AG04450 (cell line): Measurements from ENCODE around the gene APIP. TPM values are rescaled to one million over a fixed set of nuclear protein-coding genes. Genes with fewer than 3 reads are reported as not detected.
"Not testable (repeated sequence)": the region's sequence is repeated elsewhere in the genome, so short reads cannot be mapped to it uniquely, and the experiment has no call there.

Experiments
- CTCF ChIA-PET: fragments of 300-600, 350-600 bp; formaldehyde crosslinking; extraction: SDS; loops from one replicate; lab custom pipeline; 2022; ENCODE audit warnings: antibody characterized with exemption, inconsistent platforms; lab: Charles Lee
- POLR2A ChIA-PET: fragments of 350-600 bp; formaldehyde crosslinking; extraction: SDS; loops from one replicate; lab custom pipeline; 2021; ENCODE audit warnings: antibody characterized with exemption, inconsistent platforms; lab: Yijun Ruan, JAX
- DNase-seq: peaks from one replicate; pipeline ENCODE4 v3.0.0-alpha.2; 2011; ENCODE audit warnings: low read depth, low spot score
- H3K27ac ChIP-seq: one replicate; pipeline ENCODE4 v1.5.1; 2012; ENCODE audit warnings: low read depth, low read length, control low read depth
- H3K27me3 ChIP-seq: one replicate; pipeline ENCODE4 v1.6.0; 2012; ENCODE audit warnings: low read length; ENCODE audit not compliant: control insufficient read depth, insufficient read depth
- H3K4me3 ChIP-seq: 2 replicates; pipeline ENCODE4 v1.5.1; 2011; ENCODE audit warnings: mild to moderate bottlenecking, low read depth, low read length, control low read depth
- H3K9me3 ChIP-seq: 2 replicates; pipeline ENCODE4 v1.5.1; 2012; ENCODE audit warnings: low read length; ENCODE audit not compliant: control insufficient read depth, insufficient read depth
- polyA plus RNA-seq: library from polyadenylated mRNA; depleted of rRNA; stranded (reverse); fragments of >200 nt; gene quantifications from 2 replicates; pipeline ENCODE4 v1.2.3, GENCODE V29; 2011
- TF ChIP-seq, protein P1 (sequence below): IDR thresholded peaks from 2 replicates; pipeline ENCODE4 v1.5.1; 2011; ENCODE audit warnings: low read depth, low read length, control low read depth, inconsistent platforms

The APIP gene
- polyA plus RNA-seq, 1 experiment: 20.1 TPM

DNA sequence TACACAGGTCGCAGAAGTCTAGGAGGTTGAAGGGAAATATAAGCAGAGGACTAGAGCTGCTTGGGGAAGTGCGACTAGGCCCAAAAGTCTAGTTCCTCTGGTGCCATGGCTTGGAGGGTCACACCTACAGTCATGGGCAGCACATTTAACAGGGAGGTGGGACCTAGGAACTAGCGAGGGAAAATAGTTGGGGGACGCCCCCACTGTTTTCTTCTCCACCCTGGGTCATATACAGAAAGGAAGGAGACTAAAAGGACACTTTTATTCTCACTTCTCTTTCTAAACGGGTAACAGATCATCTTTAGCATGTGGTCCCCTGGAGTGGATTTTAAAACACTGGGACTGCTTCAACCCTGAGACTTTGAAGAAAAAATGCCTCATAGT lies 16.6 kb downstream of the APIP start:
- no peak overlapping the region for H3K27ac ChIP-seq
- no peak for DNase-seq
- no peaks in the 10 kb centered on the region for H3K27me3 ChIP-seq
- peaks cover 35% of the 10 kb centered on the region for H3K9me3 ChIP-seq
- H3K4me3 ChIP-seq: no peak overlapping the region
- TF ChIP-seq, protein P1, sequence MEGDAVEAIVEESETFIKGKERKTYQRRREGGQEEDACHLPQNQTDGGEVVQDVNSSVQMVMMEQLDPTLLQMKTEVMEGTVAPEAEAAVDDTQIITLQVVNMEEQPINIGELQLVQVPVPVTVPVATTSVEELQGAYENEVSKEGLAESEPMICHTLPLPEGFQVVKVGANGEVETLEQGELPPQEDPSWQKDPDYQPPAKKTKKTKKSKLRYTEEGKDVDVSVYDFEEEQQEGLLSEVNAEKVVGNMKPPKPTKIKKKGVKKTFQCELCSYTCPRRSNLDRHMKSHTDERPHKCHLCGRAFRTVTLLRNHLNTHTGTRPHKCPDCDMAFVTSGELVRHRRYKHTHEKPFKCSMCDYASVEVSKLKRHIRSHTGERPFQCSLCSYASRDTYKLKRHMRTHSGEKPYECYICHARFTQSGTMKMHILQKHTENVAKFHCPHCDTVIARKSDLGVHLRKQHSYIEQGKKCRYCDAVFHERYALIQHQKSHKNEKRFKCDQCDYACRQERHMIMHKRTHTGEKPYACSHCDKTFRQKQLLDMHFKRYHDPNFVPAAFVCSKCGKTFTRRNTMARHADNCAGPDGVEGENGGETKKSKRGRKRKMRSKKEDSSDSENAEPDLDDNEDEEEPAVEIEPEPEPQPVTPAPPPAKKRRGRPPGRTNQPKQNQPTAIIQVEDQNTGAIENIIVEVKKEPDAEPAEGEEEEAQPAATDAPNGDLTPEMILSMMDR: no peak
- CTCF ChIA-PET: interaction anchor here (2.9 kb wide), 1 partner anchor 313 kb away, joined by 16 read pairs; no protein-coding TSS in a partner anchor
- POLR2A ChIA-PET: no interaction called here

DNA sequence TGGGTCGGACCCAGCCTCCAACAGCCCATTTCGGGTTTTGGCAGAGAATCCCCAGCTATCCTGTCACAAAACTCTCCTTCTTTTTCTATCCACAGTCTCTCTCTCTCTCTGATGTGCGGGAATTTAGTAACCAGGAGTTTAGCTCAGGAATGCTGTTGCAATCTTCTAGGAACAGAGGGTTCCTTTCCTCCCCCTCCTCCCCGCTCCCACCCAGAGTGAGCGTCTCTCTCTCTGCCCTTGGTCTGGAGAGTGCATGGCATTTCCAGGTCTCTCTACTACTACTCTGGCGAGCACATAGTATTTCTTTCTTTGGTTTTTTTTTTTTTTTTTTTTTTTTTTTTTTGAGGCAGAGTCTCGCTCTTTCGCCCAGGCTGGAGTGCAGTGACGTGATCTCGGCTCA lies 17.7 kb downstream of the APIP start:
- no peak overlapping the region for H3K27ac ChIP-seq
- H3K4me3 ChIP-seq: no peak overlapping the region
- H3K27me3 ChIP-seq: no peaks in the 10 kb centered on the region
- H3K9me3 ChIP-seq: peaks cover 35% of the 10 kb centered on the region
- ChIA-PET POLR2A (no interaction called here), CTCF (interaction anchor here (0.6 to 2.9 kb wide), 5 partner anchors 8 to 435 kb away, joined by 3 to 16 read pairs (median 3); no protein-coding TSS in a partner anchor)
- TF ChIP-seq, protein P1: no peak
- DNase-seq: no peak

DNA sequence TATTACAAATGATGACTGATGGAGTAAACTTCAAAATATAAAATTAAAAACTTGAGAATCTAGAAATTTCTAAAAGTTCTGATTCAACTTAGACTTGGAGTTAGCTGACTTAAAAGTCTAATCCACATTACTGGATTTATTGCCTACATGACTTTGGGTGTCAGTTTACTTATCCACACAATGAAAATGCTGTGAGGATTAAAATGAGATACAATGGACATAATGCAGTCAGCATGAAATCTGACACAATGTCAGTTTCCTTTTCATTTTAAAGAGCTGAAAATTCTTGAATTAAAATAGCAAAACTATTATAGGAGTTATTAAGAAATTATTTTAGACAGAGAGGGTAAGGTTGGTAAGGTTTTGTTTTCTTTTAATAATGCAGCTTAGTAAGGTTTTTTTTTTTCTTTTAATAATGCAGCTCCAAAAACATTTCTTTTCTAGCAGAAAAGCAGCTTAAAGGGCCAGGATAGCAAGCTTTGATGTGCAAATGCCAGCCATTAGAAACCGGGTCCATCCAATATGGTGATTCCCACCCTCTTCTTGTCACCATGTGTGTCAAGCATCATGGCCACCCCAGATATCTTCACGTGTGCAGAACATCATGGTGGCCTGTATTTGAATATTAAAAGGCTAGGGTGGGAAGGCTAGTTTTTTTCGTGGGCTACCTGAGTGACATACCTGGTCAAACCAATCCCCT lies 18.9 kb downstream of the APIP start:
- CTCF ChIA-PET: interaction anchor here (1.0 to 2.9 kb wide), 2 partner anchors 311 to 405 kb away, joined by 3 to 16 read pairs; no protein-coding TSS in a partner anchor
- Histone ChIP-seq H3K9me3 (peaks cover 35% of the 10 kb centered on the region), H3K27ac (no peak overlapping the region), H3K27me3 (no peaks in the 10 kb centered on the region), H3K4me3 (no peak overlapping the region)
- POLR2A ChIA-PET: no interaction called here
- DNase-seq: no peak
- TF ChIP-seq, protein P1: no peak

DNA sequence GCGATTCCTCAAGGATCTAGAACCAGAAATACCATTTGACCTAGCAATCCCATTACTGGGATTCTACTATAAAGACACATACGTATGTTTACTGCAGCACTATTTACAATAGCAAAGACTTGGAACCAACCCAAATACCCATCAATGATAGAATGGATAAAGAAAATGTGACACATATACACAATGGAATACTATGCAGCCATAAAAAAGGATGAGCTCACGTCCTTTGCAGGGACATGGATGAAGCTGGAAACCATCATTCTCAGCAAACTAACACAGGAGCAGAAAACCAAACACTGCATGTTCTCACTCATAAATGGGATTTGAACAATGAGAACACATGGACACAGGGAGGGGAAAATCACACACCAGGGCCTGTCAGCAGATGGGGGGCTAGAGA lies 20.0 kb downstream of the APIP start:
- H3K9me3 ChIP-seq: peaks cover 25% of the 10 kb centered on the region
- DNase-seq, POLR2A ChIA-PET, H3K27me3 ChIP-seq, H3K27ac ChIP-seq, H3K4me3 ChIP-seq: not testable (repeated sequence)
- CTCF ChIA-PET: interaction anchor here (0.9 kb wide), 1 partner anchor 310 kb away, joined by 4 read pairs; no protein-coding TSS in a partner anchor

DNA sequence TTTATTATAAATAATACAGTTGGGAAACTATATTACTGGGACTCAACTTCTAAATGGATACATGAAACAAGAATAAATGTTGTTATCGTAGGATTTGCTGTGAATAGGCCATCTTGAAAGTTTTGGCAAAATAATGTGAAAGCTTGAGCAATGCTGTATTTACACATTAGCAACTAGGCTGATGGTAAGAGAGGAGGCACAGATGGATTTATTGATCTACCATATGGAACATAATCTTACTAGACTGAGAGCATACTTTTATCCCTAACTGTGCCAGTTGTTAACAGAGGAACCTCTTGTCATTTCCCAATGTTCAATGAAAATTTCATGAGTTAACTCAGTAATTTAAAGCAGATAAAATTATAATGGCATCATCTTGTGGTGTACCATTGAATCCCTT lies 22.8 kb downstream of the APIP start:
- no peak overlapping the region for H3K4me3 ChIP-seq
- TF ChIP-seq, protein P1: no peak
- H3K27me3 ChIP-seq: no peaks in the 10 kb centered on the region
- CTCF ChIA-PET: interaction anchor here (2.4 to 8.8 kb wide), 3 partner anchors 292 to 307 kb away, joined by 7 to 213 read pairs (median 16); no protein-coding TSS in a partner anchor
- POLR2A ChIA-PET: no interaction called here
- DNase-seq: no peak
- H3K27ac ChIP-seq: no peak overlapping the region
- H3K9me3 ChIP-seq: peaks cover 4% of the 10 kb centered on the region
